T1000 (cell line): Measurements from ENCODE around the gene TLCD3B.

Source experiments
- DNase-seq: peaks from one replicate; lab custom pipeline; 2025; ENCODE audit warnings: mixed read lengths; lab: John Stamatoyannopoulos, UW

TLCD3B gene

DNA sequence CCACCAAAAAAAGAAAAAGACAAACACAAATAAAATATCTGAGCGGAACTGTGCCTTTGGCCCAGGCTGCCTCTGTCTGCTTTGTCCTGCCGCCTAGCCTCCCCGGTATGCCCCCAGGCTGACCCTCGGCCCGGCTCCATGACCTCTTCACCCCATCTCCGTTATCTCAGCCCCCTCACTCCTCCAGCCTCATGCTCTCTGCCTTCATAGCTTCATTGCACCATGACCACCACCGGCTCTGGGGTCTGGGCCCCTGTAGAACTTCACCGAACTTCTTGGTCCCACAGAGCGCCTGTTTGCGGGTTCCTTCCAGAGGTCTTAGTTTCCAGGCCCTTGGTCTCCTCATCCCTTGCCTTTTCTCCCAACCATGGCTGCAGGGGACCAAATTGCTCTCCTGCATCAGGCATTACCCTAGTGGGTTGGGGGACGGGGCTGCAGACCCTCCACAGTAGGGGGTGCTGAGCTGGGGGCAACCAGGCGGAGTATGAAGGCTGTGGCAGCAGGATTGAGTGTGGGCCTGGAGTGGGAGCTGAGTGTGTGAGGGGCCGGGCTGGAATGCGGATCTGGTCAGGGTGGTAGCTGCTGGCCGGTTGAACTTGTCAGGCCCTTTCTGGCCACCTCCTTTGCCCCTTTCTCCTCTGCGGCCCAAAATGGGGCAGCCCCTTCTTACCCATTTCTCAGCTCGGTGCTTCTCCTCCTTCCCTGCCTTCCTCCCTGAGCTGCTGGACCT lies 42.6 kb downstream of the TLCD3B start:
- no peak for DNase-seq

DNA sequence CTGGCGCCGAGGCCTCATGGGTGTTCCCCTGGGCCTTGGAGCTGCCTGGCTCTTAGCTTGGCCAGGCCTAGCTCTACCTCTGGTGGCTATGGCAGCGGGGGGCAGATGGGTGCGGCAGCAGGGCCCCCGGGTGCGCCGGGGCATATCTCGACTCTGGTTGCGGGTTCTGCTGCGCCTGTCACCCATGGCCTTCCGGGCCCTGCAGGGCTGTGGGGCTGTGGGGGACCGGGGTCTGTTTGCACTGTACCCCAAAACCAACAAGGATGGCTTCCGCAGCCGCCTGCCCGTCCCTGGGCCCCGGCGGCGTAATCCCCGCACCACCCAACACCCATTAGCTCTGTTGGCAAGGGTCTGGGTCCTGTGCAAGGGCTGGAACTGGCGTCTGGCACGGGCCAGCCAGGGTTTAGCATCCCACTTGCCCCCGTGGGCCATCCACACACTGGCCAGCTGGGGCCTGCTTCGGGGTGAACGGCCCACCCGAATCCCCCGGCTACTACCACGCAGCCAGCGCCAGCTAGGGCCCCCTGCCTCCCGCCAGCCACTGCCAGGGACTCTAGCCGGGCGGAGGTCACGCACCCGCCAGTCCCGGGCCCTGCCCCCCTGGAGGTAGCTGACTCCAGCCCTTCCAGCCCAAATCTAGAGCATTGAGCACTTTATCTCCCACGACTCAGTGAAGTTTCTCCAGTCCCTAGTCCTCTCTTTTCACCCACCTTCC lies 43.5 kb downstream of the TLCD3B start:
- DNase-seq: no peak

DNA sequence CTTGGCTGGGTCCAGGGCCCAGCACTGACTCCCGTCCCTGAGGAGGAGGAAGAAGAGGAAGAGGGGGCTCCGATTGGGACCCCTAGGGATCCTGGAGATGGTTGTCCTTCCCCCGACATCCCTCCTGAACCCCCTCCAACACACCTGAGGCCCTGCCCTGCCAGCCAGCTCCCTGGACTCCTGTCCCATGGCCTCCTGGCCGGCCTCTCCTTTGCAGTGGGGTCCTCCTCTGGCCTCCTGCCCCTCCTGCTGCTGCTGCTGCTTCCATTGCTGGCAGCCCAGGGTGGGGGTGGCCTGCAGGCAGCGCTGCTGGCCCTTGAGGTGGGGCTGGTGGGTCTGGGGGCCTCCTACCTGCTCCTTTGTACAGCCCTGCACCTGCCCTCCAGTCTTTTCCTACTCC lies 44.1 kb downstream of the TLCD3B start:
- no peak for DNase-seq

DNA sequence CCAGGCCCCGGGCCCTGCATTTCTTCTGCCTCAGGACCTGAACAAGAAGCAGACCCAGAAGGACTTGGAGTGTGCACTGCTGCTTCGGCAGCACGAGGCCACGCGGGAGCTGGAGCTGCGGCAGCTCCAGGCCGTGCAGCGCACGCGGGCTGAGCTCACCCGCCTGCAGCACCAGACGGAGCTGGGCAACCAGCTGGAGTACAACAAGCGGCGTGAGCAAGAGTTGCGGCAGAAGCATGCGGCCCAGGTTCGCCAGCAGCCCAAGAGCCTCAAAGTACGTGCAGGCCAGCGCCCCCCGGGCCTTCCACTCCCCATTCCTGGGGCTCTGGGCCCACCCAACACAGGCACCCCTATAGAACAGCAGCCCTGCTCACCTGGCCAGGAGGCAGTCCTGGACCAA lies 44.8 kb downstream of the TLCD3B start:
- DNase-seq: no peak

DNA sequence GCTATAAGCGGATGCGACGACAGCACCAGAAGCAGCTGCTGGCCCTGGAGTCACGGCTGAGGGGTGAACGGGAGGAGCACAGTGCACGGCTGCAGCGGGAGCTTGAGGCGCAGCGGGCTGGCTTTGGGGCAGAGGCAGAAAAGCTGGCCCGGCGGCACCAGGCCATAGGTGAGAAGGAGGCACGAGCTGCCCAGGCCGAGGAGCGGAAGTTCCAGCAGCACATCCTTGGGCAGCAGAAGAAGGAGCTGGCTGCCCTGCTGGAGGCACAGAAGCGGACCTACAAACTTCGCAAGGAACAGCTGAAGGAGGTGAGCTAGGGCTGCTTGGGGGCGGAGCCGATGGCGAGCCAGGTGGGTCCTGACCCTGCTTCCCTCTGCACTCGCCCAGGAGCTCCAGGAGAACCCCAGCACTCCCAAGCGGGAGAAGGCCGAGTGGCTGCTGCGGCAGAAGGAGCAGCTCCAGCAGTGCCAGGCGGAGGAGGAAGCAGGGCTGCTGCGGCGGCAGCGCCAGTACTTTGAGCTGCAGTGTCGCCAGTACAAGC lies 45.7 kb downstream of the TLCD3B start:
- no peak for DNase-seq

DNA sequence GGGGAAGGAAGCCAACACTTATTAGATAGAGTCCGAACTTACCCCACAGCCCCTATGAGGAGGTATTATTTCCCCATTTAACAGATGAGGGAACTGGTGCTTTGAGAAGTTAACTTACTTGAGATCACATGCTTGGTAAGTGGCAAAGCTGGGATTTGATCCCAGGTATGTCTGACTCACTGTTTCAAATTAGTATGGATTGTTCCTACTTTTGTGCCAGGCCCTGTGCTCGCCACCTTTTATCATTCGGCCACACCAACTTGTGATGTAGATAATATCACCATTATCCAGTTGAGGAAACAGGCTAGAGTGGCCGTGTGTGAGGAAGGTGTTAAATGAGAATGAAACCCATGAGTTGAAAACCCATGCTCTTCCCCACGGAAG lies 46.3 kb downstream of the TLCD3B start:
- DNase-seq: no peak

DNA sequence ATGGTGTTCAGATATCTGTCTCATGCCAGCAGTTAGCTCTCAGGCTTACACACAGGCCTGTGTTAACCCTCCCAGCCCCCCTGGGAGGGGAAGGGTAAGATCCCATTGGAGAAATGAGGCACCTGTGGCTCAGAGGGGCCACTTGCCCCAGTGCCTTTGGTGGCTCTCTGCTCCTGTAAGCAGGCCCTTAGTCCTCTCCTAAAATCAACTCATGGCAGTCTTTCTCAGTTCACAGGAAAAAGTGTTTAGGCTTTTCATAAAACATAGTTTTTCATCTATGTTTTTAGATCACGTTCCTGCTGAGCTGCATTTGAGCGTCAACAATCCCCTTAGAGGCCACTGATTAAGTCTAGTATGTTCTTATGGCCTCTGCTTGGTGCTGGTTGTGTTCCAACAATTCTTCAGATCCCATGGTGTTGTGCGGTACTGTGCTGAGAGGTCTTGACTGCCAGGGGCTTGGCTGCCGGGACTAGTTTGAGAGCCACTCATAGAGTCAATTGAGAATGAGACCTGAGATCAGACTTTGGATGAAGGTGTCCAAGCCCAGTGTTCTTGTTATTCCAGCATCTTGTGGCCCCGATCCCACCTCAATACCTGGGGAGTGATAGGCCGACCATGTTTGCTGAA lies 46.8 kb downstream of the TLCD3B start:
- no peak for DNase-seq

DNA sequence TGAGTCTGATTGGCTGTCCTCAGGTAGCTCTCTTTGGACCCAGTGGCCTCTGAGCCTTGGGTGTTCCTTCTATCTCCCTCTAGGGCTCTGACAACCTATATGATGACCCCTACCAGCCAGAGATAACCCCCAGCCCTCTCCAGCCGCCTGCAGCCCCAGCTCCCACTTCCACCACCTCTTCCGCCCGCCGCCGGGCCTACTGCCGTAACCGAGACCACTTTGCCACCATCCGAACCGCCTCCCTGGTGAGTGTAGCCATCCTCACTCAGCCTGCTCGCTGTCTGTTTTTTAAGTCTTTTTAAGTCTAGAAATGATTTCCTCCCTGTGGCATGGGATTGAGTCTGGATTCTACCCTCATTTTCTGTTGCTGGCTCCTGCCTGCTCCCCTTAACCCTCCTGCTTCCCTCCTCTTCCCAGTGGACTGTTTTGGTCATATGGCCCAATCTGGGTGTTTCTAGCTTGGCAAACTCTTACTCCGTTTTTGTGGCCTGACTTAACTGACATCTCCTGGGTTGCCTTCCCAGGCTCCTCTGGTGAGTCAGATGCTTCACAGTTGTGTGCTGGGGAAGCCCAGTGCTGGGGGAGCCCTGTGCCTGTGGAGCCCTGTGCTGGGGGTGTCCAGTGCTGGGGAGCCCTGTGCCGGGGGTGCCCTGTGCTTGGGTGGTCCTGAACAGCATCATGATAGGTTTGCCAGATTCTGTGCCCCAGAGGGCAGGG lies 47.5 kb downstream of the TLCD3B start:
- DNase-seq: no peak

DNA sequence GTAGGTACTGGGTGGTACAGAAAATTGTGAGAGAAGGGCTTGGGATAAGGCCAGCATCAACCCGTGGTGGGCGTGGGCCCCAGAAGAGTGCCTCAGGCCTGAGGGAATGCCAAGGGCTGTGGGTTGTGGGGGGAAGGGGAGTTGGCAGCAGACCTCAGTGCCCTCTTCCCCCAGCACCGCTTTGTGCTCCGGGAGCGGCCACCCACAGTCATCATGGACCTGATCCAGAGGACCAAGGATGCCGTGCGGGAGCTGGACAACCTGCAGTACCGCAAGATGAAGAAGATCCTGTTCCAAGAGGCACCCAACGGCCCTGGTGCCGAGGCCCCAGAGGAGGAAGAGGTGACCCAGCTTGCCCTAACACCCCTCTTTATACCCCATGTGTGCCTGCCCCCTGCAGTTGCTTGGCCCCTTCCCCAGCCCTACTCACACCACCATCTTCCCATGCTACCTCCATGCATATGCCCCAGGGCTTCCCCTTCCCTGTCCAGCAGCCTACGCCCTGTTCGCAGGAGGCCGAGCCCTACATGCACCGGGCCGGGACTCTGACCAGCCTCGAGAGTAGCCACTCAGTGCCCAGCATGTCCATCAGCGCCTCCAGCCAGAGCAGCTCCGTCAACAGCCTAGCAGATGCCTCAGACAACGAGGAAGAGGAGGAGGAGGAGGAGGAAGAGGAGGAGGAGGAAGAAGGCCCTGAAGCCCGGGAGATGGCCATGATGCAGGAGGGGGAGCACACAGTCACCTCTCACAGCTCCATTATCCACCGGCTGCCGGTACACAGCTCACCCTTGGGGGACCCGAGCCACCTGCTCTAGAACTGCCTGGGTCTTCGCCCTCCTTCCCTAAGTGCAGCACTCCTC lies 48.3 kb downstream of the TLCD3B start:
- DNase-seq: no peak

DNA sequence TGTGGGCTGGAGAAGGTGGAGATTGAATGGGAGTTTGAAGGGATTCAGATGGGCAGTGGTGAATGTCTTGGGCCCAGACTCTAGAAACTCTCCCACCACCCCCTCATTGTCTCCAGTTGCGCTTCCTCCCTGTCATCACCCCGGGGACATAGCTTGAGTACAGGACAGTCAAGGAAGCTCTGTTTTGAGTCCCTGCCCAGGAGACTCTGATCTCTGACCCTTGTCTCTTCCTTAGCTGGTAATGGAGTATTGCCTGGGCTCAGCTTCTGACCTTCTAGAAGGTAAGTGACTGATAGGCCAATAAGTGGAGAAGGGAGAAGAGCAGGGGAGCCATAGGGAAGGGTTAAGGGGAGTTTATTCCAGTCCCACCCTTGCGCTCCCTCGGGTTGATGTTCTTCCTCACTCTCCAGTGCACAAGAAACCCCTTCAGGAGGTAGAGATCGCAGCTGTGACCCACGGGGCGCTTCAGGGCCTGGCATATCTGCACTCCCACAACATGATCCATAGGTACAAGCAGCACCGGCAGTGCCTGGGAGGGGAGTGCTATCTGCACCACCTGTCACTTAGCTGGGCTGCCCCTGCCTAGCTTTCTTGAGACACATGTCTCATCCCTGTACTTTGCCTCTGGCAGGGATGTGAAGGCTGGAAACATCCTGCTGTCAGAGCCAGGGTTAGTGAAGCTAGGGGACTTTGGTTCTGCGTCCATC lies 52.4 kb downstream of the TLCD3B start:
- DNase-seq: no peak

DNA sequence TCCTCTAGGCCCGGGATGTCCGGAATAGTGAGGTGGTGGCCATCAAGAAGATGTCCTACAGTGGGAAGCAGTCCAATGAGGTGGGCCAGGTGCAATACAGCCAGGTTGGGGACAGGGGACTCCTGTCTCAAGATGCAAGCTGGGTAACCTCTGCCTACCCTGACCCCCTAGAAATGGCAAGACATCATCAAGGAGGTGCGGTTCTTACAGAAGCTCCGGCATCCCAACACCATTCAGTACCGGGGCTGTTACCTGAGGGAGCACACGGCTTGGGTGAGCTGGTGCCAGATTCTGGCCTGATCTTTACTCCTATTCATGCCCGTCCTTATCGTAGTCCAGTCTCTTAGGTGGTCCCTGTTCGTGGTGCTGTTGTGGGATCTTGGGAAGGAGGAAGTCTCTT lies 53.0 kb downstream of the TLCD3B start:
- no peak for DNase-seq

DNA sequence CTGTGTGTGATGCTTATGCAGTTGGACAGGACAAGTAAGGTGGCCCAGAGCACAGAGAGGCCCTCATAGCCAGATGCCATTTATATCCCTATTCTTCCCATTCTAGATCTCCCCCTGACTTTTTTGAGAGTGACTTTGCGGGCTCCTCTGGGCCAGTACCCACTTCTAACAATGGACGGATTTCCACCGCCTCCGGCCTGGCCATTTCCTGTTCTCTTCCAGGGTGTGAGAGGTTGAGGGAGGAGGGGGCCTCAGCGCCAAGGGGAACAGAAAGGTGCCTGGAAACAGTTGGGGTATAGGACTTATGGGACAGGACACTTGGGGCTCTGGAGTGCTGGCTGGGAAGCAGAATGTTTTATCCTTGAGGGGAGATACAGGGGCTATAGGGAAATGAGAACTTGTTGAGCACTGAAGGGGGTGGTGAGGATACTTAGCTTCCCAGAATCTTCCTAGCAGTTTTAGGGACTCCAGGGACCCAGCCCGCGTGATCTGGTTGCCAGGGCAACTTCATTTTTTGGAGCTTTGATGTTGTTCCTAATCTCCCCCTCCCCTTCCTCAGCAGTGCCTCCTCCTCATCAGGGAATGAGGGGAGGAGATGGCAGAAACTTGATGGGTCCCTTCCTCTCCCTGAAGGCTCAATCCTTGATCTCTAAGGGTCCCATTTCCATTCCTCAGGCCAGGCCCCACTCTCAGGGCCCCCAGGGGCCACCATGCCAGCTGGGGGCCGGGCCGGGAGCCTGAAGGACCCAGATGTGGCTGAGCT lies 53.8 kb downstream of the TLCD3B start:
- DNase-seq: no peak

DNA sequence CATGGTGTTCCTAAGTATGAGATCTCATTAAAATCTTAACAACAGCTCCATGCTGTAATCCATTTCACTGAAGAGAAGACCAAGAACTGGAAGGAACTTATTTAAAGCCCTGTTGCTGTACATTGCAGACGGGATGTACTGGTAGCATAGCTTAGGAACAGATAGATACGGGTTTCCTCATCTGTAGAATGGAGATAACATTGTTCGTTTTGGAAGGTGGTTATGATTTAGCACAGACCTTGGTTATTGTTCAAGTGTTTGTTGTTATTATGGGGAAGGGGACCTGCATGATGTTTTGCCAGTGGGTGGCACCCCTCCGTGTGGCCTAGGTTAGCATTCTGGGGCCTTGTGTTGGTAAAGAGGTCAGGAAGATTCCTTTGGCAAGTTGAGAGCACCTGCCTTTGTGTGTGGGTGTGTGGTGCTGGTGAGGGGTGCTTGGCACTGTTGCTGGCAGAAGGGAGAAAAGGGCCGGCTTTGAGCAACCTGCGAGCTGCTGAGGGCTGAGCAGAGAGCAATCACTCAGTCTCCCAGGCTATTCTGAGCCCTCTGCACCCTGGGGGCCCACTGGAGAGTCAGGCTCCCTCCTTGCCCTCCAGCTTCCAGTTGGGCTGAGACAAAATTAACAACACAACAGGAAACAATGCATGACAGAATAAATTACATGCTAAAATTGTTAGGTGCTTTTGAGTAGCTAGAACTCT lies 55.1 kb downstream of the TLCD3B start:
- no peak for DNase-seq

DNA sequence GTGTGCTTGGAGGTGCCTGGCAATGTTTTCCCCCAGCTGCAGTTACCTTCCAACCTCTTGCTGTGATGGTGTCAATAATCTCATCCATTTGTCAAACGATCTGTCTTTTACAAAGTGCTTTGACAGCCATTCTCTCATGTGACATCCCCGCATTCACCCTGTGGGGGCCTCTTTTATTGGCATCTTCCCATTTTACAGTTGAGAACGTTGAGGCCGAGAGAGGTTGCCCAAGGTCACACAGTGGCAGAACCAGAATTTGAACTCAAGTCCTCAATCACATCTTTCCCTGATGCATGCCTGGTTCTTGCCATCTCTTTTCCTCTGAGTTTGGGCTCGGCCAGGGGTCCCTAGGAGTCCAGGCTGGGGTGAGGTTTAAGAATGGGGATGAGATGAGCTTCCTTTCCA lies 55.9 kb downstream of the TLCD3B start:
- no peak for DNase-seq
